Keratinocyte (primary cell): ENCODE results near the gene SNCG. TPM values are rescaled to one million over a fixed set of nuclear protein-coding genes. Genes with fewer than 3 reads are reported as not detected.

Experiments
- DNase-seq: peaks from one replicate; pipeline ENCODE4 v3.0.0-alpha.2; 2011; ENCODE audit warnings: low read depth, missing footprints, low spot score
- FAIRE-seq: peaks from 2 replicates; lab custom pipeline; 2011; peaks lifted over from hg19 to GRCh38; lab: Jason Lieb, UNC
- H2AFZ ChIP-seq: 2 replicates; pipeline ENCODE4 v1.6.0; 2012; ENCODE audit warnings: low read length, control low read depth, inconsistent platforms; ENCODE audit not compliant: control insufficient read depth
- H3K27ac ChIP-seq: 2 replicates; pipeline ENCODE4 v1.5.1; 2011; ENCODE audit warnings: low read length; ENCODE audit not compliant: control insufficient read depth, insufficient read depth
- H3K27me3 ChIP-seq: 3 replicates; pipeline ENCODE4 v1.6.0; 2011; ENCODE audit warnings: low read length; ENCODE audit not compliant: control insufficient read depth, insufficient read depth; ENCODE audit errors: extremely low read depth
- H3K36me3 ChIP-seq, 2 experiments: 2 replicates in 1 of 2; 3 replicates in 1 of 2; pipeline ENCODE4 v1.5.1; 2011; ENCODE audit warnings: low read length in 2 of 2, mild to moderate bottlenecking in 1 of 2; ENCODE audit not compliant: control insufficient read depth in 2 of 2, insufficient read depth in 2 of 2; ENCODE audit errors: extremely low read depth in 1 of 2
- H3K4me1 ChIP-seq: 3 replicates; pipeline ENCODE4 v1.5.1; 2011; ENCODE audit warnings: low read length; ENCODE audit not compliant: control insufficient read depth, insufficient read depth; ENCODE audit errors: extremely low read depth
- H3K4me2 ChIP-seq: 3 replicates; pipeline ENCODE4 v1.6.0; 2011; ENCODE audit warnings: low read depth, low read length; ENCODE audit not compliant: control insufficient read depth, insufficient read depth; ENCODE audit errors: extremely low read depth
- H3K4me3 ChIP-seq, 3 experiments: fragments of 200-600 bp in 1 of 3; sonication (generic) in 1 of 3; 2 replicates in 2 of 3; 3 replicates in 1 of 3; pipeline ENCODE4 v1.5.1; 2011 to 2016; ENCODE audit warnings: low read length in 3 of 3, mild to moderate bottlenecking in 3 of 3, control low read depth in 2 of 3, inconsistent platforms in 1 of 3, low read depth in 1 of 3, mixed read lengths in 1 of 3, mixed run types in 1 of 3, moderate library complexity in 1 of 3; ENCODE audit not compliant: control insufficient read depth in 2 of 3, insufficient read depth in 2 of 3; ENCODE audit errors: extremely low read depth in 1 of 3
- H3K79me2 ChIP-seq: 2 replicates; pipeline ENCODE4 v1.6.0; 2012; ENCODE audit warnings: low read length; ENCODE audit not compliant: control insufficient read depth, insufficient read depth
- H3K9ac ChIP-seq: 3 replicates; pipeline ENCODE4 v1.6.0; 2011; ENCODE audit warnings: low read length; ENCODE audit not compliant: control insufficient read depth, insufficient read depth; ENCODE audit errors: extremely low read depth
- H3K9me1 ChIP-seq: 3 replicates; pipeline ENCODE4 v1.6.0; 2011; ENCODE audit warnings: low read length; ENCODE audit not compliant: control insufficient read depth, insufficient read depth; ENCODE audit errors: extremely low read depth
- H3K9me3 ChIP-seq: 2 replicates; pipeline ENCODE4 v1.5.1; 2012; ENCODE audit warnings: low read depth, low read length; ENCODE audit not compliant: control insufficient read depth
- H4K20me1 ChIP-seq: 3 replicates; pipeline ENCODE4 v1.6.0; 2011; ENCODE audit warnings: low read length; ENCODE audit not compliant: control insufficient read depth, insufficient read depth; ENCODE audit errors: extremely low read depth
- EZH2 ChIP-seq: IDR thresholded peaks from one replicate; pipeline ENCODE4 v1.6.1; 2012; ENCODE audit warnings: inconsistent platforms, mild to moderate bottlenecking, low read length, moderate library complexity
- dilution Hi-C: fragments of 300-500 bp; cut with MboI; formaldehyde crosslinking; loops from one replicate; pipeline ENCODE4 v1.7.0; 2020; ENCODE audit warnings: low sequenced_read_pairs; ENCODE audit not compliant: extremely low pct_ligation_motif_present
- polyA plus RNA-seq, 5 experiments: library from polyadenylated mRNA; depleted of rRNA in 3 of 5; stranded (reverse) in 3 of 5; stranded (forward) in 1 of 5; unstranded in 1 of 5; fragments of >200 nt; gene quantifications; 1 replicate in 1 of 5; 2 replicates in 3 of 5; 3 replicates in 1 of 5; pipeline versions ENCODE4 v1.2.1 to v1.2.3, GENCODE V29; 2011 to 2012; ENCODE audit warnings: missing spikeins in 2 of 5, low read depth in 1 of 5, low replicate concordance in 1 of 5
- TF ChIP-seq, protein P1 (sequence below), 3 experiments: IDR thresholded peaks in 1 of 3; conservative IDR thresholded peaks in 1 of 3; optimal IDR thresholded peaks in 1 of 3; 2 replicates in 2 of 3; 3 replicates in 1 of 3; pipeline versions ENCODE3 to v1.5.1; 2011; ENCODE audit warnings: low read length in 3 of 3, mild to moderate bottlenecking in 3 of 3, moderate library complexity in 2 of 3, control low read depth in 1 of 3, inconsistent platforms in 1 of 3; ENCODE audit not compliant: insufficient read depth in 2 of 3; ENCODE audit errors: extremely low read depth in 1 of 3

Gene SNCG
- polyA plus RNA-seq, 1 donor (not counting 4 experiments of a cell fraction or from before 2014, with no cell fraction given): 6.8 TPM

DNA sequence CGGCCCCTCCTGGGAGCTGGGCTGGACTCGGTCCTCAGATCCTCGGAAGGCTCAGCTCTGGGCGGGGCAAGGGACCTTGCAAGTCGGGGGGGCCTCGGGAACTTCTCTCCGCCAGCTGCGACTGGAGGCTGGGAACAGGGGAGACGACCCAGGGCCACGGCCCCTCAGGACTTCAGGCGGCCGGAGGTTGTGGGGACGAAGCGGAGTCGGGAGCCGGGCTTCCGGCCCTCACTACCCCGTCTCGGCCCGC, 12.5 kb downstream of the SNCG start:
- Histone ChIP-seq H3K79me2 (peaks cover 22% of the 10 kb centered on the region), H3K4me3 (peak overlapping the region; percentile 61 to 95 (median 82)), H3K27me3 (no peaks in the 10 kb centered on the region), H3K9ac (peak overlapping the region; percentile 99), H3K4me2 (peak overlapping the region; percentile 98), H2AFZ (no peak overlapping the region), H3K27ac (peak overlapping the region; percentile 100), H3K4me1 (peaks cover 71% of the 10 kb centered on the region), H4K20me1 (no peaks in the 10 kb centered on the region), H3K36me3 (peaks cover 0 to 1% of the 10 kb centered on the region in 2 experiments), H3K9me1 (no peaks in the 10 kb centered on the region), H3K9me3 (no peaks in the 10 kb centered on the region)
- TF ChIP-seq EZH2: no peak
- TF ChIP-seq, protein P1, sequence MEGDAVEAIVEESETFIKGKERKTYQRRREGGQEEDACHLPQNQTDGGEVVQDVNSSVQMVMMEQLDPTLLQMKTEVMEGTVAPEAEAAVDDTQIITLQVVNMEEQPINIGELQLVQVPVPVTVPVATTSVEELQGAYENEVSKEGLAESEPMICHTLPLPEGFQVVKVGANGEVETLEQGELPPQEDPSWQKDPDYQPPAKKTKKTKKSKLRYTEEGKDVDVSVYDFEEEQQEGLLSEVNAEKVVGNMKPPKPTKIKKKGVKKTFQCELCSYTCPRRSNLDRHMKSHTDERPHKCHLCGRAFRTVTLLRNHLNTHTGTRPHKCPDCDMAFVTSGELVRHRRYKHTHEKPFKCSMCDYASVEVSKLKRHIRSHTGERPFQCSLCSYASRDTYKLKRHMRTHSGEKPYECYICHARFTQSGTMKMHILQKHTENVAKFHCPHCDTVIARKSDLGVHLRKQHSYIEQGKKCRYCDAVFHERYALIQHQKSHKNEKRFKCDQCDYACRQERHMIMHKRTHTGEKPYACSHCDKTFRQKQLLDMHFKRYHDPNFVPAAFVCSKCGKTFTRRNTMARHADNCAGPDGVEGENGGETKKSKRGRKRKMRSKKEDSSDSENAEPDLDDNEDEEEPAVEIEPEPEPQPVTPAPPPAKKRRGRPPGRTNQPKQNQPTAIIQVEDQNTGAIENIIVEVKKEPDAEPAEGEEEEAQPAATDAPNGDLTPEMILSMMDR (optimal IDR thresholded peaks at IDR 0.05 in 1 of 3, IDR thresholded peaks at IDR 0.05 in 1 of 3, conservative IDR thresholded peaks at IDR 0.05 in 1 of 3; ENCODE audit: extremely low read depth in 1 of 3, insufficient read depth in 2 of 3, low read length in 3 of 3): no peak
- dilution Hi-C loops: no loop called here
- FAIRE-seq (no peak), DNase-seq (no peak)

DNA sequence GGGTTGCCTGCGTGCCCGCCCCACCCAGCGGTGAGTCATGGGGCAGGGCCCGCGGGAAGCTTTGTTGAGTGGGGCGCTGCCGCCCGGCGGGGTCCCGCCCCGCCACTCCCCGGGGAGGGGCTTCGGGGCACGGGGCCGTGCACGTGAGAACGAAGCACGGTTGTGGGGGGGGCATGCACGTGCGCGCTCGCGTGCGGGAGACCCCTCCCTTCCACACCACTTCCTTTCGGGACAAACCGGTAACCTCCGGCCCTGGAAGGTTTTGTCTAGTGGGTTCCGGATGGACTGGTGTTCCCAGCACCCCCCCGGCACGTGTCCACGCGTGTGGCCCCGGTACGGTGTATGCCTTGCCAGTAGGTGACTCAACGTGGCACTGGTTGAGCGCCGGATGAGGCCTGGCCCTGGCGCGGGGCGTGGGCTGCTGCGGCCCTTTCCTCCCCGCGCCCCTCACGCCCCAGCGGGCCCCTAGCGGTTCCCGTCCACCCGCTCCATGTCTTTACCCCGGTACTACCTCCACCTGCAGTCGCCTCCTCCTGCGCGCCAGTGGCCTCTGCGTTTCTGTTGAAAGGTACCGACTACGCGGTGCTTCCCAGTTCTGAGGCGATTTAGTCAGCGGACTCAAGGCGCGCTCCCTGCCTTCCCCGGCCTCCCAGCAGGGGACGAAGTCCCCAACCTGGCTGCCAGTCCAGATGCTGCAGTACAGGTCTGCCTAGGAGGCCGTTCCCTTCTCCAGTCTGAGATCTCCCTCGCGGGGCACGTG, 13.0 kb downstream of the SNCG start:
- TF ChIP-seq EZH2: no peak
- TF ChIP-seq, protein P1 (optimal IDR thresholded peaks at IDR 0.05 in 1 of 3, IDR thresholded peaks at IDR 0.05 in 1 of 3, conservative IDR thresholded peaks at IDR 0.05 in 1 of 3; ENCODE audit: extremely low read depth in 1 of 3, insufficient read depth in 2 of 3, low read length in 3 of 3): peak in 1 of 3 experiments; percentile 32

More for the DNA sequence above, 13.0 kb downstream of the SNCG start:
- Histone ChIP-seq H3K79me2 (peaks cover 18% of the 10 kb centered on the region), H3K9me1 (no peaks in the 10 kb centered on the region), H3K27me3 (no peaks in the 10 kb centered on the region), H3K9me3 (no peaks in the 10 kb centered on the region), H4K20me1 (no peaks in the 10 kb centered on the region), H3K4me2 (peak overlapping the region; percentile 98), H2AFZ (peak overlapping the region; percentile 46), H3K36me3 (no peaks in the 10 kb centered on the region), H3K4me1 (peaks cover 66% of the 10 kb centered on the region), H3K27ac (peak overlapping the region; percentile 100), H3K4me3 (peak overlapping the region; percentile 61 to 95 (median 82)), H3K9ac (peak overlapping the region; percentile 99)
- FAIRE-seq: peak; percentile 69
- no peak for DNase-seq
- dilution Hi-C loops: no loop called here
